ENCODE results near the gene GTPBP4.

DNA sequence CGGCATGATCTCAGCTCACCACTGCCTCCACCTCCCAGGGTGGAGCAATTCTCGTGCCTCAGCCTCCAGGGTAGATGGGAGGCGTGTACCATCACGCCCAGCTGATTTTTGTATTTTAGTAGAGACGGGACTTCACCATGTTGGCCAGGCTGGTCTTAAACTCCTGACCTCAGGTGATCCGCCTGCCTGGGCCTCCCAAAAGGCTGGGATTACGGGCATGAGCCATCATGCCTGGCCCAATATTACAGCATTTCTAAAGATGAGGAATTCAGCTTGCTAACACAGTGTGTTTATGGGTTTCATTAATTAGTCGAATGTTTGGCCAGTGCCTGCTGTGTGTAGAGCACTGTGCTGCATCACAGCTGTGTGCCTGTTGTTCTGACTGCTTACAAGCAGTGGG lies 71.7 kb downstream of the GTPBP4 start:
- TF ChIP-seq, protein P1, sequence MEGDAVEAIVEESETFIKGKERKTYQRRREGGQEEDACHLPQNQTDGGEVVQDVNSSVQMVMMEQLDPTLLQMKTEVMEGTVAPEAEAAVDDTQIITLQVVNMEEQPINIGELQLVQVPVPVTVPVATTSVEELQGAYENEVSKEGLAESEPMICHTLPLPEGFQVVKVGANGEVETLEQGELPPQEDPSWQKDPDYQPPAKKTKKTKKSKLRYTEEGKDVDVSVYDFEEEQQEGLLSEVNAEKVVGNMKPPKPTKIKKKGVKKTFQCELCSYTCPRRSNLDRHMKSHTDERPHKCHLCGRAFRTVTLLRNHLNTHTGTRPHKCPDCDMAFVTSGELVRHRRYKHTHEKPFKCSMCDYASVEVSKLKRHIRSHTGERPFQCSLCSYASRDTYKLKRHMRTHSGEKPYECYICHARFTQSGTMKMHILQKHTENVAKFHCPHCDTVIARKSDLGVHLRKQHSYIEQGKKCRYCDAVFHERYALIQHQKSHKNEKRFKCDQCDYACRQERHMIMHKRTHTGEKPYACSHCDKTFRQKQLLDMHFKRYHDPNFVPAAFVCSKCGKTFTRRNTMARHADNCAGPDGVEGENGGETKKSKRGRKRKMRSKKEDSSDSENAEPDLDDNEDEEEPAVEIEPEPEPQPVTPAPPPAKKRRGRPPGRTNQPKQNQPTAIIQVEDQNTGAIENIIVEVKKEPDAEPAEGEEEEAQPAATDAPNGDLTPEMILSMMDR (conservative IDR thresholded peaks at IDR 0.05), result no peak
- no peak for TF ChIP-seq EZH2 (IDR thresholded peaks at IDR 0.05; ENCODE audit: low read depth)

Measured in PC-9 (cell line).